H9 (cell line): ENCODE measurements around the gene TRAPPC14. TPM values are rescaled to one million over a fixed set of nuclear protein-coding genes. Genes with fewer than 3 reads are reported as not detected.

Experiments used
- DNase-seq: peaks from one replicate; pipeline ENCODE4 v3.0.0-alpha.2; 2017
- H2AFZ ChIP-seq: one replicate; pipeline ENCODE4 v1.6.1; 2013; ENCODE audit warnings: mild to moderate bottlenecking, low read length, control low read depth, moderate library complexity
- H2AK5ac ChIP-seq: 2 replicates; pipeline ENCODE4 v1.6.1; 2013; ENCODE audit warnings: low read length, control low read depth, mixed read lengths; ENCODE audit not compliant: insufficient read length
- H2BK120ac ChIP-seq: one replicate; pipeline ENCODE4 v1.6.1; 2013; ENCODE audit warnings: low read depth, mild to moderate bottlenecking, low read length, control low read depth, inconsistent platforms; ENCODE audit not compliant: poor library complexity, severe bottlenecking
- H2BK12ac ChIP-seq: 2 replicates; pipeline ENCODE4 v1.6.1; 2013; ENCODE audit warnings: low read length, control low read depth, mixed read lengths, low read depth; ENCODE audit not compliant: insufficient read length
- H2BK15ac ChIP-seq: 2 replicates; pipeline ENCODE4 v1.6.1; 2013; ENCODE audit warnings: low read depth, low read length, control low read depth
- H2BK20ac ChIP-seq: one replicate; pipeline ENCODE4 v1.6.1; 2013; ENCODE audit warnings: low read depth, mild to moderate bottlenecking, low read length, control low read depth, inconsistent platforms; ENCODE audit not compliant: poor library complexity, severe bottlenecking
- H2BK5ac ChIP-seq: 2 replicates; pipeline ENCODE4 v1.6.1; 2013; ENCODE audit warnings: low read length, control low read depth, mixed read lengths; ENCODE audit not compliant: insufficient read length
- H3K14ac ChIP-seq: 2 replicates; pipeline ENCODE4 v1.6.1; 2013; ENCODE audit warnings: low read length, control low read depth; ENCODE audit not compliant: insufficient read depth
- H3K18ac ChIP-seq: 2 replicates; pipeline ENCODE4 v1.6.1; 2013; ENCODE audit warnings: low read depth, mild to moderate bottlenecking, mixed read lengths, low read length, control low read depth; ENCODE audit not compliant: insufficient read length
- H3K23ac ChIP-seq: 2 replicates; pipeline ENCODE4 v1.6.1; 2013; ENCODE audit warnings: low read length, control low read depth, mixed read lengths, low read depth; ENCODE audit not compliant: insufficient read length
- H3K23me2 ChIP-seq: 2 replicates; pipeline ENCODE4 v1.6.1; 2013; ENCODE audit warnings: low read depth, mild to moderate bottlenecking, mixed read lengths, low read length, control low read depth; ENCODE audit not compliant: insufficient read length, poor library complexity, severe bottlenecking
- H3K27ac ChIP-seq: 2 replicates; pipeline ENCODE4 v1.5.1; 2013; ENCODE audit warnings: low read length, control low read depth, mixed read lengths, low read depth; ENCODE audit not compliant: insufficient read length
- H3K27me3 ChIP-seq: 2 replicates; pipeline ENCODE4 v1.6.1; 2013; ENCODE audit warnings: low read length, control low read depth, inconsistent platforms; ENCODE audit not compliant: insufficient read depth
- H3K4ac ChIP-seq: 2 replicates; pipeline ENCODE4 v1.6.1; 2013; ENCODE audit warnings: low read depth, mild to moderate bottlenecking, control low read depth, inconsistent platforms, low read length, moderate library complexity
- H3K4me1 ChIP-seq: 2 replicates; pipeline ENCODE4 v1.6.1; 2013; ENCODE audit warnings: low read length, control low read depth, inconsistent platforms; ENCODE audit not compliant: insufficient read depth
- H3K4me2 ChIP-seq: 2 replicates; pipeline ENCODE4 v1.6.1; 2013; ENCODE audit warnings: low read length, control low read depth, mixed read lengths; ENCODE audit not compliant: insufficient read length, insufficient read depth
- H3K56ac ChIP-seq: 2 replicates; pipeline ENCODE4 v1.6.1; 2013; ENCODE audit warnings: low read depth, mild to moderate bottlenecking, mixed read lengths, low read length, control low read depth; ENCODE audit not compliant: insufficient read length
- H3K79me1 ChIP-seq: 2 replicates; pipeline ENCODE4 v1.6.1; 2013; ENCODE audit warnings: low read depth, mild to moderate bottlenecking, moderate library complexity, low read length, control low read depth, inconsistent platforms; ENCODE audit not compliant: insufficient read depth, poor library complexity, severe bottlenecking
- H3K79me2 ChIP-seq: 2 replicates; pipeline ENCODE4 v1.6.1; 2013; ENCODE audit warnings: low read length, control low read depth, inconsistent platforms; ENCODE audit not compliant: insufficient read depth
- H3K9ac ChIP-seq: 2 replicates; pipeline ENCODE4 v1.6.1; 2013; ENCODE audit warnings: low read length, control low read depth, mixed read lengths; ENCODE audit not compliant: insufficient read length; ENCODE audit errors: extremely low read depth
- H3K9me3 ChIP-seq: one replicate; pipeline ENCODE4 v1.6.1; 2013; ENCODE audit warnings: low read depth, low read length, inconsistent platforms; ENCODE audit not compliant: control insufficient read depth
- H3T11ph ChIP-seq: one replicate; pipeline ENCODE4 v1.6.1; 2013; ENCODE audit warnings: mild to moderate bottlenecking, low read length, control low read depth, inconsistent platforms
- H4K20me1 ChIP-seq: one replicate; pipeline ENCODE4 v1.6.1; 2013; ENCODE audit not compliant: control insufficient read depth, insufficient read length, insufficient read depth
- H4K5ac ChIP-seq: 2 replicates; pipeline ENCODE4 v1.6.1; 2013; ENCODE audit warnings: low read depth, mild to moderate bottlenecking, mixed read lengths, low read length, control low read depth; ENCODE audit not compliant: insufficient read length
- H4K8ac ChIP-seq: replicated peaks from 2 replicates; pipeline ENCODE4 v1.6.1; 2013; ENCODE audit warnings: low read length, control low read depth, mixed read lengths, low read depth; ENCODE audit not compliant: insufficient read length
- H4K91ac ChIP-seq: 2 replicates; pipeline ENCODE4 v1.6.1; 2013; ENCODE audit warnings: low read depth, mild to moderate bottlenecking, moderate library complexity, mixed read lengths, low read length, control low read depth; ENCODE audit not compliant: insufficient read length
- H3K27ac Mint-ChIP-seq, 3 experiments: 2 replicates in 2 of 3; 3 replicates in 1 of 3; pipeline ENCODE4 v1.8.0; 2020 to 2021; ENCODE audit warnings: mixed read lengths in 3 of 3, mild to moderate bottlenecking in 1 of 3, moderate library complexity in 1 of 3
- H3K27me3 Mint-ChIP-seq: 2 replicates; pipeline ENCODE4 v1.8.0; 2021; ENCODE audit warnings: low read depth, mild to moderate bottlenecking, moderate library complexity, mixed read lengths
- H3K36me3 Mint-ChIP-seq, 3 experiments: 2 replicates in 2 of 3; 3 replicates in 1 of 3; pipeline ENCODE4 v1.8.0; 2020 to 2021; ENCODE audit warnings: low read depth in 3 of 3, mixed read lengths in 3 of 3; ENCODE audit not compliant: insufficient read depth in 1 of 3
- H3K4me1 Mint-ChIP-seq, 2 experiments: 2 replicates each; pipeline ENCODE4 v1.8.0; 2020; ENCODE audit warnings: mixed read lengths in 2 of 2
- H3K4me3 Mint-ChIP-seq, 2 experiments: 2 replicates in 1 of 2; 3 replicates in 1 of 2; pipeline ENCODE4 v1.8.0; 2020 to 2021; ENCODE audit warnings: mild to moderate bottlenecking in 2 of 2, mixed read lengths in 2 of 2, moderate library complexity in 1 of 2
- H3K9me3 Mint-ChIP-seq, 2 experiments: 2 replicates in 1 of 2; 3 replicates in 1 of 2; pipeline ENCODE4 v1.8.0; 2020; ENCODE audit warnings: mild to moderate bottlenecking in 2 of 2, mixed read lengths in 2 of 2, moderate library complexity in 1 of 2
- CTCF ChIP-seq: fragments of 200-600 bp; sonication (generic); conservative IDR thresholded peaks from 3 replicates; pipeline ENCODE4 v1.8.0; 2021; ENCODE audit warnings: antibody characterized with exemption, mild to moderate bottlenecking
- WGBS: extraction: QIAGEN DNeasy Blood & Tissue Kit; methylation state at CpG from one replicate; pipeline ENCODE4 v1.1.7; 2013; ENCODE audit warnings: missing lambda C conversion rate, low lambda C conversion rate, mixed read lengths; ENCODE audit not compliant: insufficient read length; ENCODE audit errors: extremely low coverage; 5-methylcytosine and 5-hydroxymethylcytosine counted together
- total RNA-seq: library from RNA; stranded (reverse); gene quantifications from 2 replicates; pipeline ENCODE4 v1.2.1, GENCODE V29; 2021

The TRAPPC14 gene
- total RNA-seq, 1 experiment from 2014 or later: 32.8 TPM

GRCh38 chr7:100173806-100174495, 15.4 kb upstream of the TRAPPC14 start:
- no peak overlapping the region for H3K9ac ChIP-seq
- no peak overlapping the region for H4K91ac ChIP-seq
- H3K27me3 ChIP-seq: no peaks in the 10 kb centered on the region; the same call in 1 of the 2 replicates
- no peaks in the 10 kb centered on the region for H3K9me3 ChIP-seq
- no peak overlapping the region for H3K4ac ChIP-seq
- H3K4me1 Mint-ChIP-seq: peaks cover 29 to 43% of the 10 kb centered on the region in 2 experiments
- H3K79me2 ChIP-seq: no peaks in the 10 kb centered on the region; the same call in 1 of the 2 replicates
- H2AK5ac ChIP-seq: no peak overlapping the region
- no peak overlapping the region for H3T11ph ChIP-seq
- H3K27ac Mint-ChIP-seq: peak overlapping the region in 1 of 3 experiments; percentile 17; a peak in 1 of 7 replicates
- no peaks in the 10 kb centered on the region for H3K9me3 Mint-ChIP-seq
- no peak overlapping the region for H3K18ac ChIP-seq
- WGBS: no CpG with 5 or more reads among the region's 11 CpGs
- no peak overlapping the region for H2BK20ac ChIP-seq
- no peak overlapping the region for H3K23ac ChIP-seq
- no peak overlapping the region for H3K27ac ChIP-seq
- H3K4me1 ChIP-seq: peaks cover 3% of the 10 kb centered on the region; the same call in 1 of the 2 replicates
- peaks cover 9% of the 10 kb centered on the region for H3K23me2 ChIP-seq
- no peaks in the 10 kb centered on the region for H4K20me1 ChIP-seq
- H2AFZ ChIP-seq: no peak overlapping the region
- no peak for DNase-seq
- no peak overlapping the region for H3K56ac ChIP-seq
- H2BK5ac ChIP-seq: no peak overlapping the region
- H3K14ac ChIP-seq: no peak overlapping the region
- no peak overlapping the region for H2BK120ac ChIP-seq
- no peaks in the 10 kb centered on the region for H3K79me1 ChIP-seq
- no peak overlapping the region for H2BK12ac ChIP-seq
- peaks cover 25% of the 10 kb centered on the region for H3K27me3 Mint-ChIP-seq
- H4K5ac ChIP-seq: no peak overlapping the region
- no peak overlapping the region for H3K4me2 ChIP-seq
- no peak overlapping the region for H4K8ac ChIP-seq
- no peak for TF ChIP-seq CTCF
- H3K36me3 Mint-ChIP-seq: peaks cover 30 to 39% (median 31%) of the 10 kb centered on the region in 3 experiments; a peak in 6 of 7 replicates
- H3K4me3 Mint-ChIP-seq: peak overlapping the region in 1 of 2 experiments; percentile 52; a peak in 1 of 5 replicates
- H2BK15ac ChIP-seq: no peak overlapping the region
